Transverse colon (tissue), 3 donors: Measurements from ENCODE around the gene VRTN.

ENCODE experiments used
- POLR2A ChIP-seq: fragments of 450-650 bp; IDR thresholded peaks from one replicate; pipeline ENCODE4 v1.6.1; 2016; ENCODE audit warnings: antibody characterized with exemption, mild to moderate bottlenecking, moderate library complexity
- TF ChIP-seq, protein P1 (sequence below), 5 experiments: fragments of 200-600 bp in 3 of 5; fragments of 450-650 bp in 2 of 5; sonication (generic) in 3 of 5; IDR thresholded peaks; 1 replicate in 2 of 5; 2 replicates in 3 of 5; pipeline ENCODE4 v1.5.1; 2016 to 2017; ENCODE audit warnings: antibody characterized with exemption in 5 of 5, inconsistent platforms in 3 of 5, mild to moderate bottlenecking in 2 of 5, moderate library complexity in 1 of 5

DNA sequence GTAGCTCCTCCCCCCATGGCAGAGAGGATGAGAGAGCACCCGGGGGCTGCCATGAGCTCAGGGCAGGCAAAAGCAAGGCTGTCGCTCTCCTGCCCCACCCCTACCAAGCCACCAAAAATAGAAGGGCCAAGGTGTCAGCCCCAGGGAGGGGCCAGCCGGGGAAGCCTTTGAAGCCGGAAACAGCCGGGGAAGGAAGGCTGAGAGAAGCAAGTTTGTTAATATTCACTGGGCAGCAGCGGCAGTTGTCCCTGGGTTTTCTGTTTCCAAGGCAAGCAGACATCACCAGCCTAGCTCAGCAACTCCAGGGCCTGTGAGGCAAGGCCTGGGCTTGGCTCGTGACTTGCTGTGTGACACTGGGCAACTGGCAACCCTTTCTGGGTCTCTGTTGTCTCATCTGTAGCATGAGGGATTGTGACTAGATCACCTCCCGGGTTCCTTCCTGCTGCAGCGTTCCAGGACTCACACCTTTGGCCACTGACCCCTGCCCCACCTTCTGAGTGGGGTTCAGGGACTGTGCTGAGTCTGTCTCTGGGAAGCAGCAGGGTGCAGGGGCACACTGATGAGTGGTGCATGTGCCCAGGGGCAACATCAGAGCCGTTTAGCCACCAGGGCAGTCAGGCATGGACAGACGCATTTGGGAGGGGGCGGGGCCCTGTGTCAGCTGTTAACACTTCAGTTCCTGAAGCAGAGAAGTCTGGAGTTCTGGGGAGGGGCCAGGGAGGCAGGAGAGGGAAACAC, 53.4 kb downstream of the VRTN start:
- TF ChIP-seq, protein P1, sequence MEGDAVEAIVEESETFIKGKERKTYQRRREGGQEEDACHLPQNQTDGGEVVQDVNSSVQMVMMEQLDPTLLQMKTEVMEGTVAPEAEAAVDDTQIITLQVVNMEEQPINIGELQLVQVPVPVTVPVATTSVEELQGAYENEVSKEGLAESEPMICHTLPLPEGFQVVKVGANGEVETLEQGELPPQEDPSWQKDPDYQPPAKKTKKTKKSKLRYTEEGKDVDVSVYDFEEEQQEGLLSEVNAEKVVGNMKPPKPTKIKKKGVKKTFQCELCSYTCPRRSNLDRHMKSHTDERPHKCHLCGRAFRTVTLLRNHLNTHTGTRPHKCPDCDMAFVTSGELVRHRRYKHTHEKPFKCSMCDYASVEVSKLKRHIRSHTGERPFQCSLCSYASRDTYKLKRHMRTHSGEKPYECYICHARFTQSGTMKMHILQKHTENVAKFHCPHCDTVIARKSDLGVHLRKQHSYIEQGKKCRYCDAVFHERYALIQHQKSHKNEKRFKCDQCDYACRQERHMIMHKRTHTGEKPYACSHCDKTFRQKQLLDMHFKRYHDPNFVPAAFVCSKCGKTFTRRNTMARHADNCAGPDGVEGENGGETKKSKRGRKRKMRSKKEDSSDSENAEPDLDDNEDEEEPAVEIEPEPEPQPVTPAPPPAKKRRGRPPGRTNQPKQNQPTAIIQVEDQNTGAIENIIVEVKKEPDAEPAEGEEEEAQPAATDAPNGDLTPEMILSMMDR (IDR thresholded peaks at IDR 0.05): no peak
- no peak for TF ChIP-seq POLR2A
